HepG2 (cell line): ENCODE measurements around the gene FAM149A. TPM values are rescaled to one million over a fixed set of nuclear protein-coding genes. Genes with fewer than 3 reads are reported as not detected.

Experiments
- ATAC-seq: fragments of 200-7000 bp; cut with Tn5 transposase; 3 replicates; pipeline ENCODE4 v1.9.1; 2020; ENCODE audit warnings: mild to moderate bottlenecking, moderate library complexity
- BruUV-seq: library from RNA; stranded (reverse); fragments of 400-500 nt; replicated peaks from 2 replicates; lab custom pipeline; 2021; lab: Mats Ljungman, UMichigan
- CTCF ChIA-PET: fragments of 300-600 bp; formaldehyde crosslinking; extraction: SDS; loops from one replicate; lab custom pipeline; 2021; ENCODE audit warnings: low total read pairs, inconsistent platforms, low intra/inter-chr PET ratio; lab: Yijun Ruan, JAX
- POLR2A ChIA-PET: fragments of 350-600 bp; sonication (Branson Sonifier 250); formaldehyde crosslinking; loops from one replicate; lab custom pipeline; 2020; ENCODE audit warnings: antibody characterized with exemption, inconsistent platforms; lab: Yijun Ruan, JAX
- DNase-seq: peaks from one replicate; pipeline ENCODE4 v3.0.0-alpha.2; 2015; ENCODE audit warnings: low spot score
- FAIRE-seq: peaks from 3 replicates; lab custom pipeline; 2011; peaks lifted over from hg19 to GRCh38; lab: Jason Lieb, UNC
- H2AFZ ChIP-seq: one replicate; pipeline ENCODE4 v1.6.1; 2011; ENCODE audit warnings: low read length, inconsistent platforms
- H3K27ac ChIP-seq: fragments of 300-600 bp; 3 replicates; pipeline ENCODE4 v1.8.0; 2011; ENCODE audit warnings: mixed run types, mild to moderate bottlenecking, mixed read lengths, low read length, inconsistent platforms; ENCODE audit not compliant: insufficient read depth; ENCODE audit errors: extremely low read length
- H3K27me3 ChIP-seq, 2 experiments: fragments of 200-600 bp in 1 of 2; 2 replicates in 1 of 2; 3 replicates in 1 of 2; pipeline versions ENCODE4 v1.6.0 to v1.8.0; 2011; ENCODE audit warnings: low read length in 2 of 2, mild to moderate bottlenecking in 2 of 2, moderate library complexity in 2 of 2, inconsistent platforms in 1 of 2; ENCODE audit not compliant: insufficient read depth in 2 of 2, control insufficient read depth in 1 of 2
- H3K36me3 ChIP-seq, 2 experiments: fragments of 200-600 bp in 1 of 2; replicated peaks in 1 of 2; 2 replicates in 1 of 2; 3 replicates in 1 of 2; pipeline versions ENCODE4 v1.5.1 to v1.8.0; 2011; ENCODE audit warnings: low read length in 2 of 2, inconsistent platforms in 1 of 2; ENCODE audit not compliant: insufficient read depth in 2 of 2, control insufficient read depth in 1 of 2
- H3K4me1 ChIP-seq: 2 replicates; pipeline ENCODE4 v1.5.1; 2012; ENCODE audit warnings: low read length, inconsistent platforms; ENCODE audit not compliant: insufficient read depth
- H3K4me2 ChIP-seq: 2 replicates; pipeline ENCODE4 v1.6.0; 2011; ENCODE audit warnings: low read depth, low read length, inconsistent platforms
- H3K4me3 ChIP-seq, 3 experiments: fragments of 200-600 bp in 1 of 3; sonication (generic), shearing (Covaris generic) in 1 of 3; replicated peaks in 1 of 3; 2 replicates each; pipeline ENCODE4 v1.5.1; 2011 to 2016; ENCODE audit warnings: low read length in 3 of 3, inconsistent platforms in 2 of 3, low read depth in 2 of 3, mild to moderate bottlenecking in 2 of 3, control low read depth in 1 of 3, mixed read lengths in 1 of 3; ENCODE audit not compliant: insufficient read depth in 1 of 3
- H3K79me2 ChIP-seq: one replicate; pipeline ENCODE4 v1.6.1; 2011; ENCODE audit warnings: low read length, inconsistent platforms; ENCODE audit not compliant: insufficient read depth
- H3K9ac ChIP-seq: 2 replicates; pipeline ENCODE4 v1.6.0; 2011; ENCODE audit warnings: mild to moderate bottlenecking, low read depth, low read length, inconsistent platforms; ENCODE audit not compliant: insufficient read depth
- H3K9me3 ChIP-seq: 2 replicates; pipeline ENCODE4 v1.5.1; 2012; ENCODE audit warnings: mild to moderate bottlenecking, low read length
- H4K20me1 ChIP-seq: 2 replicates; pipeline ENCODE4 v1.6.0; 2011; ENCODE audit warnings: inconsistent platforms, mild to moderate bottlenecking, low read length, moderate library complexity; ENCODE audit not compliant: insufficient read depth
- NKX3-1 ChIP-seq: sonication (generic); formaldehyde crosslinking; IDR thresholded peaks from 2 replicates; pipeline ENCODE4 v1.5.0; 2020; ENCODE audit warnings: missing genetic modification reagents
- THAP9 ChIP-seq: sonication (generic); formaldehyde crosslinking; IDR thresholded peaks from 2 replicates; pipeline ENCODE4; 2020; ENCODE audit warnings: missing genetic modification reagents, mild to moderate bottlenecking, borderline replicate concordance
- YEATS4 ChIP-seq: sonication (generic); formaldehyde crosslinking; IDR thresholded peaks from 2 replicates; pipeline ENCODE4 v1.4.0; 2020; ENCODE audit warnings: missing genetic modification reagents, borderline replicate concordance
- ZBTB38 ChIP-seq: sonication (generic); formaldehyde crosslinking; IDR thresholded peaks from 2 replicates; pipeline ENCODE4 v1.5.1; 2020; ENCODE audit warnings: mild to moderate bottlenecking, missing genetic modification reagents
- ZNF317 ChIP-seq: sonication (generic); formaldehyde crosslinking; IDR thresholded peaks from 2 replicates; pipeline ENCODE4 v1.5.0; 2020; ENCODE audit warnings: mild to moderate bottlenecking, missing genetic modification reagents
- ZNF646 ChIP-seq: sonication (generic); formaldehyde crosslinking; IDR thresholded peaks from 2 replicates; pipeline ENCODE4 v1.9.0; 2021; ENCODE audit warnings: mild to moderate bottlenecking, missing genetic modification reagents
- ZNF777 ChIP-seq: sonication (generic); formaldehyde crosslinking; IDR thresholded peaks from 2 replicates; pipeline ENCODE4 v1.4.0; 2020; ENCODE audit warnings: missing genetic modification reagents
- WGBS: methylation state at CpG from one replicate; pipeline ENCODE4 v1.1.6; 2017; ENCODE audit warnings: low lambda C conversion rate; 5-methylcytosine and 5-hydroxymethylcytosine counted together
- in situ Hi-C: cut with HindIII; loops from 2 replicates; pipeline ENCODE4 v1.10.0; 2017; ENCODE audit warnings: low pct_unique_long_range_greater_than_20kb; ENCODE audit not compliant: extremely low pct_ligation_motif_present
- intact Hi-C: fragments of 100-400 bp; cut with micrococcal nuclease; formaldehyde crosslinking; loops from one replicate; pipeline ENCODE4 v1.10.0; 2022; ENCODE audit not compliant: unreplicated experiment
- polyA plus RNA-seq, 8 experiments: library from polyadenylated mRNA; depleted of rRNA in 3 of 8; stranded (reverse) in 7 of 8; unstranded in 1 of 8; fragments of >200 nt; fragmentation: Illumina TruSeq in 4 of 8; extraction: Trizol in 4 of 8; gene quantifications; 2 replicates each; pipeline versions ENCODE4 v1.2.1 to v1.2.3, GENCODE V29; 2011 to 2016; ENCODE audit warnings: low read depth in 4 of 8, missing spikeins in 1 of 8, mixed read lengths in 1 of 8; ENCODE audit not compliant: insufficient read depth in 1 of 8
- total RNA-seq, 5 experiments: library from RNA; depleted of rRNA; stranded (reverse); fragments of >200 nt; fragmentation: Illumina TruSeq; extraction: Trizol; gene quantifications; 2 replicates each; pipeline ENCODE4 v1.2.3, GENCODE V29; 2016; ENCODE audit warnings: low read depth in 1 of 5

The FAM149A gene
- total and polyA plus RNA-seq, 2 of the 13 experiments (the other 11 are each of a cell fraction or from before 2014, with no cell fraction given), result not detected

GRCh38 chr4:186102931-186103330 is 1.6 kb upstream of the FAM149A start:
- Histone ChIP-seq H3K4me2 (no peak overlapping the region), H3K4me3 (no peak overlapping the region), H3K36me3 (no peaks in the 10 kb centered on the region), H3K27ac (no peak overlapping the region), H3K9ac (no peak overlapping the region), H3K4me1 (no peaks in the 10 kb centered on the region), H3K9me3 (no peaks in the 10 kb centered on the region), H3K27me3 (peaks cover 0 to 33% of the 10 kb centered on the region in 2 experiments; a peak in 4 of 5 replicates), H4K20me1 (no peaks in the 10 kb centered on the region), H2AFZ (no peak overlapping the region), H3K79me2 (no peaks in the 10 kb centered on the region)
- POLR2A ChIA-PET, result no interaction called here
- intact Hi-C loops, result no loop called here
- ATAC-seq (no peak), DNase-seq (no peak), FAIRE-seq (no peak)
- CTCF ChIA-PET, result no interaction called here
- in situ Hi-C loops, result no loop called here
- BruUV-seq, result no TSS peak
- no peak for TF ChIP-seq ZBTB38 (CRISPR knock-in tag)
- 73% methylated on average over 12 of the region's 12 CpGs for WGBS

- Histone ChIP-seq H3K79me2 (no peaks in the 10 kb centered on the region), H3K27ac (no peak overlapping the region), H3K9me3 (no peaks in the 10 kb centered on the region), H2AFZ (no peak overlapping the region), H4K20me1 (no peaks in the 10 kb centered on the region), H3K9ac (no peak overlapping the region), H3K4me2 (peak overlapping the region; percentile 49; the same call in 1 of the 2 replicates), H3K4me3 (peak overlapping the region in 2 of 3 experiments; percentile 16 to 55; a peak in 3 of 6 replicates), H3K4me1 (no peaks in the 10 kb centered on the region), H3K27me3 (peaks cover 1 to 33% of the 10 kb centered on the region in 2 experiments; a peak in 4 of 5 replicates)
- intact Hi-C loops, result no loop called here
- ATAC-seq, result peak; percentile 79
- FAIRE-seq, result no peak
- BruUV-seq, result no TSS peak
- in situ Hi-C loops, result no loop called here
- TF ChIP-seq YEATS4 (no peak), ZNF777 (peak; percentile 59; the same call in 1 of the 2 replicates), NKX3-1 (CRISPR knock-in tag) (no peak), ZNF317 (CRISPR knock-in tag) (no peak), ZNF646 (CRISPR knock-in tag) (no peak), THAP9 (no peak)
- TF ChIP-seq, all 625 proteins: peak for 1
- 73% methylated on average over 8 of the region's 83 CpGs for WGBS
- no peaks in the 10 kb centered on the region for H3K36me3 ChIP-seq
- POLR2A ChIA-PET, result no interaction called here
- no peak for DNase-seq
- CTCF ChIA-PET, result no interaction called here
Measured at GRCh38 chr4:186104890-186105646, 564 bp downstream of the FAM149A start.
